Measurements from ENCODE around the gene ZMYND19. TPM values are rescaled to one million over a fixed set of nuclear protein-coding genes. Genes with fewer than 3 reads are reported as not detected.

Gene ZMYND19
- total and polyA plus RNA-seq, 2 donors (not counting 3 experiments of a cell fraction or from before 2014, with no cell fraction given) = 22.8 to 32.6 TPM

DNA sequence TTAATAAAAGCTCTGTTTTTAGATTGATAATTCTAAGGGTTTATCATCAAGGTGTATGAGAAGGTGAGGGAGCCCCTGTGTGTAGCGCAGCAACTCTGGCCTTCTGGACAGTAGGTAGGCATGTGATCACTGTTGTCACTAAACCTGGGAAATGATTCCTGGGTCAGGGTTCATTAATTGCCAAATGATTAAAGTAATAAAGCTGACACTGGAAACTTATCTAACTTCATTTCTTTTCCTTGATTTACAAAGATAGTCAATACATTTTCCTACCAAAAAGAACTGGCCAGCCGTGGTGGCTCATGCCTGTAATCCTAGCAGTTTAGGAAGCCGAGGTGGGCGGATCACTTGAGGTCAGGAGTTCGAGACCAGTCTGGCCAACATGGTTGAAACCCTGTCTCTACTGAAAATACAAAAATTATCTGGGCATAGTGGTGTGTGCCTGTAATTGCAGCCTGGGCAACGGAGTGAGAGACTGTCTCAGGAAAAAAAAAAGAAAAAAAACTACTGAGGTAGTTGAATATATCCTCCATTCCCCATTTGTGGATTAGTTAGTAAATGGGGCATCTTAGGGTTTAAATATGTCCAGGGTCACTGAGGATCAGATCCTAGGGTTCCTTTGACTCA lies 30.9 kb upstream of the ZMYND19 start:
- Histone ChIP-seq H3K9me1 (replicated peaks; ENCODE audit: control insufficient read depth, extremely low read depth, insufficient read depth, low read length) (no peaks in the 10 kb centered on the region), H3K79me2 (ENCODE audit: control insufficient read depth, insufficient read depth, low read length) (peaks cover 79% of the 10 kb centered on the region), H3K4me3 (replicated peaks in 1 of 3; ENCODE audit: insufficient read depth in 1 of 3, low read depth in 1 of 3, low read length in 3 of 3) (no peak overlapping the region), H3K4me2 (ENCODE audit: insufficient read depth, low read length) (no peak overlapping the region), H3K27me3 (ENCODE audit: control insufficient read depth in 2 of 2, insufficient read depth in 2 of 2, low read length in 2 of 2) (no peaks in the 10 kb centered on the region), H4K20me1 (replicated peaks; ENCODE audit: control insufficient read depth, extremely low read depth, insufficient read depth, low read length) (peaks cover 2% of the 10 kb centered on the region), H3K36me3 (ENCODE audit: control insufficient read depth in 2 of 2, extremely low read depth in 1 of 2, insufficient read depth in 2 of 2, low read length in 2 of 2) (no peaks in the 10 kb centered on the region), H3K9me3 (replicated peaks; ENCODE audit: control insufficient read depth, insufficient read depth, low read length) (no peaks in the 10 kb centered on the region), H3K9ac (replicated peaks; ENCODE audit: extremely low read depth, insufficient read depth, low read length) (no peak overlapping the region), H2AFZ (ENCODE audit: low read depth, low read length) (no peak overlapping the region), H3K27ac (ENCODE audit: insufficient read depth, low read depth, low read length) (no peak overlapping the region), H3K4me1 (ENCODE audit: control insufficient read depth, extremely low read depth, insufficient read depth, low read length) (peaks cover 22% of the 10 kb centered on the region)
- ChIA-PET POLR2A (no interaction called here), CTCF (interaction anchor here (0.6 to 1.0 kb wide), 2 partner anchors 43 to 44 kb away, joined by 3 read pairs; no protein-coding TSS in a partner anchor)
- intact Hi-C loops (cut with micrococcal nuclease) = loop anchor here (5.0 kb wide), 1 partner anchor 51 kb away; no protein-coding TSS in a partner anchor
- peak; percentile 30 for DNase-seq (ENCODE audit: low read depth, low spot score)
- TF ChIP-seq, protein P1, sequence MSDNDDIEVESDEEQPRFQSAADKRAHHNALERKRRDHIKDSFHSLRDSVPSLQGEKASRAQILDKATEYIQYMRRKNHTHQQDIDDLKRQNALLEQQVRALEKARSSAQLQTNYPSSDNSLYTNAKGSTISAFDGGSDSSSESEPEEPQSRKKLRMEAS (IDR thresholded peaks at IDR 0.05; ENCODE audit: insufficient read depth, insufficient read length) = no peak
- TF ChIP-seq, protein P2, sequence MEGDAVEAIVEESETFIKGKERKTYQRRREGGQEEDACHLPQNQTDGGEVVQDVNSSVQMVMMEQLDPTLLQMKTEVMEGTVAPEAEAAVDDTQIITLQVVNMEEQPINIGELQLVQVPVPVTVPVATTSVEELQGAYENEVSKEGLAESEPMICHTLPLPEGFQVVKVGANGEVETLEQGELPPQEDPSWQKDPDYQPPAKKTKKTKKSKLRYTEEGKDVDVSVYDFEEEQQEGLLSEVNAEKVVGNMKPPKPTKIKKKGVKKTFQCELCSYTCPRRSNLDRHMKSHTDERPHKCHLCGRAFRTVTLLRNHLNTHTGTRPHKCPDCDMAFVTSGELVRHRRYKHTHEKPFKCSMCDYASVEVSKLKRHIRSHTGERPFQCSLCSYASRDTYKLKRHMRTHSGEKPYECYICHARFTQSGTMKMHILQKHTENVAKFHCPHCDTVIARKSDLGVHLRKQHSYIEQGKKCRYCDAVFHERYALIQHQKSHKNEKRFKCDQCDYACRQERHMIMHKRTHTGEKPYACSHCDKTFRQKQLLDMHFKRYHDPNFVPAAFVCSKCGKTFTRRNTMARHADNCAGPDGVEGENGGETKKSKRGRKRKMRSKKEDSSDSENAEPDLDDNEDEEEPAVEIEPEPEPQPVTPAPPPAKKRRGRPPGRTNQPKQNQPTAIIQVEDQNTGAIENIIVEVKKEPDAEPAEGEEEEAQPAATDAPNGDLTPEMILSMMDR (IDR thresholded peaks at IDR 0.05; ENCODE audit: extremely low read depth in 1 of 2, insufficient read depth in 1 of 2, low read depth in 1 of 2, low read length in 2 of 2) = peak; percentile 14 to 20
- TF ChIP-seq EZH2 (IDR thresholded peaks at IDR 0.05; ENCODE audit: borderline replicate concordance, low read depth, low read length, severe bottlenecking) = no peak
- no TSS peak for BruUV-seq (replicated peaks)
- dilution Hi-C loops (cut with MboI; ENCODE audit: extremely low pct_ligation_motif_present, low sequenced_read_pairs) = no loop called here
- peak; percentile 82 for FAIRE-seq

DNA sequence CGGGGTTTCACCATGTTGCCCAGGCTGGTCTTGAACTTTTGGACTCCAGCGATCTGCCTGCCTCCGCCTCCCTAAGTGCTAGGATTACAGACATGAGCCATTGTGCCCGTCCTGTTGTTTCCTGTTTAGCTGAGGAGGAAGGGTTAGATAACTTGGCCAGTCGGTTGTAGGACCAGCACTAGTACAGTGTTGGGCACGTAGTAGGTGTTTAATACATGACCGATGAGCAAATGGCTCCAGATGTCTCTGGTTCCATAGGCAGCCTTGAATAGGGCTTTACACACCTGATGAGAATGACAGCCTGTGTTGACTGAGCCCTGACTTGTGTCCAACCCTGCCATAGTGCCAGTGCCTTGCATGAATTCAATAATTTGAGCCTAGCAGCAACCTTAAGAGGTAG lies 30.3 kb upstream of the ZMYND19 start:
- TF ChIP-seq, protein P2 (IDR thresholded peaks at IDR 0.05; ENCODE audit: extremely low read depth in 1 of 2, insufficient read depth in 1 of 2, low read depth in 1 of 2, low read length in 2 of 2) = no peak
- TF ChIP-seq JUN (IDR thresholded peaks at IDR 0.05; ENCODE audit: borderline replicate concordance, insufficient read depth, insufficient read length, low read depth) (no peak), FOS (IDR thresholded peaks at IDR 0.05; ENCODE audit: borderline replicate concordance, insufficient read depth, low read length) (no peak), MYC (IDR thresholded peaks at IDR 0.05; ENCODE audit: low read depth, low read length) (no peak), POLR2AphosphoS5 (IDR thresholded peaks at IDR 0.05; ENCODE audit: insufficient read depth, low read depth, low read length) (no peak), GATA2 (IDR thresholded peaks at IDR 0.05; ENCODE audit: insufficient read depth, insufficient read length, low read depth, low read length) (no peak), POLR2A (IDR thresholded peaks at IDR 0.05; ENCODE audit: low read depth, low read length) (no peak), EZH2 (IDR thresholded peaks at IDR 0.05; ENCODE audit: borderline replicate concordance, low read depth, low read length, severe bottlenecking) (no peak)
- TF ChIP-seq, protein P1 (IDR thresholded peaks at IDR 0.05; ENCODE audit: insufficient read depth, insufficient read length) = no peak
- TSS peak; percentile 28 for BruUV-seq (replicated peaks)
- CTCF ChIA-PET = interaction anchor here (0.6 to 1.0 kb wide), 2 partner anchors 43 to 45 kb away, joined by 3 read pairs; no protein-coding TSS in a partner anchor

More for the DNA sequence above, 30.3 kb upstream of the ZMYND19 start:
- Histone ChIP-seq H3K27me3 (ENCODE audit: control insufficient read depth in 2 of 2, insufficient read depth in 2 of 2, low read length in 2 of 2) (no peaks in the 10 kb centered on the region), H3K79me2 (ENCODE audit: control insufficient read depth, insufficient read depth, low read length) (peaks cover 78% of the 10 kb centered on the region), H3K4me3 (replicated peaks in 1 of 3; ENCODE audit: insufficient read depth in 1 of 3, low read depth in 1 of 3, low read length in 3 of 3) (no peak overlapping the region), H3K9me3 (replicated peaks; ENCODE audit: control insufficient read depth, insufficient read depth, low read length) (no peaks in the 10 kb centered on the region), H3K9me1 (replicated peaks; ENCODE audit: control insufficient read depth, extremely low read depth, insufficient read depth, low read length) (no peaks in the 10 kb centered on the region), H4K20me1 (replicated peaks; ENCODE audit: control insufficient read depth, extremely low read depth, insufficient read depth, low read length) (no peaks in the 10 kb centered on the region), H3K4me2 (ENCODE audit: insufficient read depth, low read length) (no peak overlapping the region), H3K27ac (ENCODE audit: insufficient read depth, low read depth, low read length) (no peak overlapping the region), H2AFZ (ENCODE audit: low read depth, low read length) (no peak overlapping the region), H3K9ac (replicated peaks; ENCODE audit: extremely low read depth, insufficient read depth, low read length) (no peak overlapping the region), H3K4me1 (ENCODE audit: control insufficient read depth, extremely low read depth, insufficient read depth, low read length) (peaks cover 22% of the 10 kb centered on the region), H3K36me3 (ENCODE audit: control insufficient read depth in 2 of 2, extremely low read depth in 1 of 2, insufficient read depth in 2 of 2, low read length in 2 of 2) (peaks cover 0 to 3% of the 10 kb centered on the region in 2 experiments)
- POLR2A ChIA-PET = no interaction called here
- dilution Hi-C loops (cut with MboI; ENCODE audit: extremely low pct_ligation_motif_present, low sequenced_read_pairs) = no loop called here
- FAIRE-seq (no peak), DNase-seq (ENCODE audit: low read depth, low spot score) (no peak)
- intact Hi-C loops (cut with micrococcal nuclease) = loop anchor here (5.0 kb wide), 1 partner anchor 52 kb away; no protein-coding TSS in a partner anchor
